NCI-H2171 treated with DMSO at 0.1 percent for 48 hours (cell line): ENCODE measurements around the gene LARGE1.
A peak's percentile ranks its signal among the peaks of the same experiment; 100 is the strongest.
"Not testable (repeated sequence)": the region's sequence is repeated elsewhere in the genome, so short reads cannot be mapped to it uniquely, and the experiment has no call there.

ENCODE experiments used
- DNase-seq: peaks from one replicate; lab custom pipeline; 2025; lab: John Stamatoyannopoulos, UW

LARGE1 gene

GRCh38 chr22:33593818-33594217 is 326.5 kb downstream of the LARGE1 start:
- no peak for DNase-seq

GRCh38 chr22:33591946-33592345 is 328.3 kb downstream of the LARGE1 start:
- DNase-seq = no peak

DNA sequence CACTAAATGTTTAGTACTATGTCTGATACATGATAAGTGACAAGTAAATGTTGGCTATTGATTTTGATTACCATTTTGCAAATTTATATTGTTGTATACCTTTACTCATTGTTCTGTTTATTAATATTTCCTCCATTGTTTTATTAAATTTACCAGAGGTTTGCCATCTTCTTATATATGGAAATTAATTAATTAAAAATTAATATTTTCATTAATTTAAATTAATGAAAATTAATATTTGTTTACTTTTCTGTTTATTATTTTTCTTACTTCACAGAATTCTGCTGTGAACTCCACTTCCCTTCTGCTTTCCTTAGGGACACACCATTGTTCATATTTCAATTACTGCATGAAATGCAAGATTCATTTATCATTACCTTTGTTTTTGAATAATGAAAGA is 331.0 kb downstream of the LARGE1 start:
- no peak for DNase-seq

DNA sequence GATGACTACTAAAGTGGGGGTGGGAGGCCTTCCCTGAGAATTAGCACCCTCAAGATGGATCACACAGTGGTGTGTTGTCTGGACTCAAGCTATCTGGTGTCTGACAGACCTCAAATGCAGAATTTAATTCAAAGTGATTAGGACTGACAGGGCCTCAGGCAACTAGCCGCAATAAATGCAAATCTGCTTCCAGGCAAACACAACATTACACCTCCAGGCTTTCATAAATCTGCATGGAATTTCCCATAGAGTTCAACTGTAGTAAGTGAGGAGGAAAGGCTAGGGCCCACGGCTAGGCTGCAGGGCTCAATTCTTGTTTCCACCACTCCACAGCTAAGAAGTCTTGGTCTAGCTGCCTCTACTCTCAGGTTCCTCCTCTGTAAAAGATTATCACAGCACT is 331.4 kb downstream of the LARGE1 start:
- no peak for DNase-seq

- no peak for DNase-seq
These were observed 336.1 kb downstream of the LARGE1 start for GRCh38 chr22:33584152-33584551.

- no peak for DNase-seq
These were observed 337.4 kb downstream of the LARGE1 start for GRCh38 chr22:33582822-33583400.

DNA sequence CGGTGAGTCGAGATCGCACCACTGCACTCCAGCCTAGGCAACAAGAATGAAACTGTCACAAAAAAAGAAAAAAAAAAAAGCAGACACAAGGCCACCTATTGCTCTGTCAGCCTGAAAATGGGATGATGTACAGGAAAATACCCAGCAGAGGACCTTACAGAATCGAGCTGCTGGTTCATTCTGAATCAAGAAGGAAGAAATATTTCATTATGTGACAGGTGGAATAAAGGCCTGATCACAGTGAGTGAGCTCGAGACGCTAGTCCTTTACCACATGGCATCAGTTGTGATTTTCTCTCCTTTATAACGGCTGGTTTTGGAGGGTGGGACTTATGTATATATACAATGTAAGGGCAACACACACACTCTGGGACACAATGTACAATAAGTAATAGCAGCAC is 340.0 kb downstream of the LARGE1 start:
- DNase-seq = no peak

DNA sequence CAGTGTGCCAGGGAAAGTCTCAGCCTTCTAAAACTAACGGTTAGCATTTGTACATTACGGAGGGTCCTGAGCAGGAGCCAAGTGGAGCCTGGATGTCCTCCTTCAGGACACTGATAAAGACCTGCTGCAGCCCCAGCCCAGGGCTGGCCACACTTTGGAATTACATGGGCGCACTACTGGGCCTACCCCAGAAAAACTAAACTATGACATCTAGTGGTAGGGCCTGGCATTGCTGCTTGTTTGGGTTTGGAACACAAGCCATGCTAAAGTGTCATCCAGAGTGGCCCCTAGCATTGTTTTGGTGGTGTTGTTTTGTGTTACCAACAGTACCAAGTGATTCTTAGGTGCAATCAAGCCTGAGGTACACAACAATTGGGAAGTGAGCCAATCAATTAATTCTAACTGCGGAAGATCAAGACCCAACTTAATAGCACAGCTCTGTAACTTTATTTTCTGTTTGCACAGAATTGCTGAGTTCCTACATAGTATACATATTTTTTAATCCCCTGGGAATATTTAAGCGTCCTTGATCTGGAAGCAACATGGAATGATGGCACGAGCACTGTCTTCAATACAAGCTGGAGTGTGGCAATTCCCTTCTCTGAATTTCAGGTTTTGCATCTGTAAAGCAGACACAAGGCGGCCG is 340.7 kb downstream of the LARGE1 start:
- DNase-seq = peak; percentile 54

DNA sequence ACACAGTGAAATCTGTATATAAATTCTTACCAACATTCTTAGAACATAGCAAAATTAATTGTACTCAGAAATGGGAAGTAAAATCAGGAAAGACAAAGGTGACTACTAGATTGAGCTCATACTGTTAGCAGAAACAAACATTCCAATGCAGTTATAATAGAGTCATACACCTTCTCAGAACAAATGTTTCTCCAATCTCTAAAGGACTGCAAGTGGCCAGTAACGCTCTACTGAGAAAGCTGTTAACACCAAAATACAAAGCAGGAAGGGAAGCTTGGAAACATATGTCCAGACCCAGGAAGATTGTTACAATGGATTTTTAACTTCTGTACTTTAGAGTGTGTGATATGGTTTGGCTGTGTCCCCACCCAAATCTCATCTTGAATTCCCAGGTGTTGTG is 341.5 kb downstream of the LARGE1 start:
- DNase-seq = no peak

DNA sequence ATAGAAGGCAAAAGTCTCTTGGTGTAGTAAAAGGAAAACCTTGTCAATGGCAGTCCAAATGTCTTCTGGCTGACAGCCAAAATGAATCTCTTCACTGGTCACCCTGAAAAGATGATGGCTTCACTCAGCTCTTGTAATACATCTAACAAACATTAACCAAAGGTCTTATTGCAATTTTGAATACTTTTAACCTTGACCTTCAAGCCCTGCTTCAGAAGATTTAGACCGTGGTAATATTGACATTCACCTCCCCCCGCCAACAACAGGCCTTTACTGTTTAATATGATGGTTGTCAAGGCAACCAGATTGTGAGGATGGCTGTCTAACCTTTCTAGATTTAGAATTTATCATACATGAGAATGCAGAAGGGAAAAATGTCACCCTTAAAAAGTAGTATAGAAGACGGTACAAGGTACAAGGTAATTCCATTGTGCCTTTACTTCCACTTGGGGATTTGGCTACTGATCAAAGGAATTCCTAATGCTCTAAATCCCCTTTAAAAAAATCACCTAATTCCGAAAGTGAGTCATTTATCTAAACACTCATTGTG is 342.3 kb downstream of the LARGE1 start:
- no peak for DNase-seq

DNA sequence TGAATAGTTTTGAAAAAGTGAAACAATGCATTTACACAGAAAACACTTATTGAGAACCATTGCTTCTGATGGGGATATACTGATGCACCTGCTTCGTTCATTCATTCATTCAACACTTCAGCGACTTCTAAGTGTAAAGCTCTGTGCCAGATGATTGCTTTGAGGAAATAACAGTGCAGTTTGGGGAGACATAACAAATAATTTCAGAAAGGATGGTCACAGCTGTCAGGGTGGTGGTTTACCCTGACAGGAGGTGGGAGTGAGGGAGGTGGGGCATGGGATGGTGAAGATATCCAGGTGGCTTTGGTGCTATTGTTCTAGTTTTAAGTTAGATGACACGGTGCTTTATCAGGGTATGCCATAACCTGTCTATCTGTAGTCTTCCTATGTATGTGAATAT is 344.1 kb downstream of the LARGE1 start:
- DNase-seq = no peak

- DNase-seq = no peak
These were observed 344.5 kb downstream of the LARGE1 start for GRCh38 chr22:33575771-33576170.

DNA sequence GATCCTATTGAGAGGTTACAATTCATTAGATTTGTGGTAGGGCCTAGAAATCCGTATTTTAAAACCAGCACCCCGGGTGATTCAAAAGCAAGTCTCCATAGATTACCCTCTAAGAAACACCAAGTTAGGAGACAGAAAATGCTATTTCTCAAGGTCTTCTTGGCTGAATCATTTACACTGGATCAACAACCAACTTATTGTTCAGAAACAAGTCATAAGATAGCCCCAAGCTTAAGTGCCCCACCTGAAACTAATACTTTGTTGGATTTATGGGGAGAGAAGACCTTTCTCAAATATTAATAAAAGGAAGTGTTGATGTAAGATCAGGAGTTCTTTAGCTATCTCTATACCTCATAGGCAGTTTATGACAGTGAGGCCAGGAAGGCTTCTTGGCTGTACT is 345.2 kb downstream of the LARGE1 start:
- no peak for DNase-seq

GRCh38 chr22:33573479-33573878 is 346.8 kb downstream of the LARGE1 start:
- DNase-seq = no peak

- no peak for DNase-seq
These were observed 348.2 kb downstream of the LARGE1 start for GRCh38 chr22:33572086-33572485.

GRCh38 chr22:33570110-33570509 is 350.2 kb downstream of the LARGE1 start:
- no peak for DNase-seq

DNA sequence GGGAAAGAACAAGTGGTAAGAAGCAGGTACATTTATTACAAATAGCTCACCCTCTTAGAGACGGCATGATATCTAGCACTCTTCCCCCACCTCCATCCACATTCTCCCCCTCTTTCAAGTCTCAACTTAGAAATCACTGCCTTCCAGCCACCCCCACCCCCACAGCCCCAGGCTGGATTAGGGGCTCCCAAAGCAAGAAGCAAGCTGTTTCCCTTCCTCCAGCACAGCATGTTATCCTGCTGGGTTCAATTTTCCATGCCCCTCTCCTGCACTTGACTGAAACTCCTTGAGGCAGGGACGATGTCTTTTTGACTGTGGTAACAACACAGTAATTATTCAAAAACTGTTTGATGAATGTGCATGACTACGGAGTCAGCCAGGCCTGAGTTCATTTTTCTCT is 350.7 kb downstream of the LARGE1 start:
- DNase-seq = no peak

GRCh38 chr22:33569018-33569417 is 351.3 kb downstream of the LARGE1 start:
- DNase-seq = no peak

- DNase-seq = not testable (repeated sequence)
These were observed 353.8 kb downstream of the LARGE1 start for GRCh38 chr22:33566495-33566894.

DNA sequence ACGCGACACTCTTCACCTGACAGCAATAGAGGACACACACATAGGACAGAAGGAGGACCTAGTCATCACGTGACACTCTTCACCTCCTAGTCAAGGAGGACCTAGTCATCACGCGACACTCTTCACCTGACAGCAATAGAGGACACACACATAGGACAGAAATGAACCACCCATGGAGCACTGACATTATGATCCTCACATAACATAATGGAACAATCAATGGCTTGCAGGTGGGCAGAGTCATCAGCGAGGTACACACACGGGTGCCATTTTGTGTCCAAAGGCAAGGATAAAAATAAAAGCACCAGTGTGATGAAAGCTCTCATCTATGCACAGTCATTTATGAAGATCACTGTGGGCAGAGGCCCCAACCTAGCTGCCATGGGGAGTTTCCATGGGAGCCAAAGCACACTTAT is 354.7 kb downstream of the LARGE1 start:
- DNase-seq = no peak

DNA sequence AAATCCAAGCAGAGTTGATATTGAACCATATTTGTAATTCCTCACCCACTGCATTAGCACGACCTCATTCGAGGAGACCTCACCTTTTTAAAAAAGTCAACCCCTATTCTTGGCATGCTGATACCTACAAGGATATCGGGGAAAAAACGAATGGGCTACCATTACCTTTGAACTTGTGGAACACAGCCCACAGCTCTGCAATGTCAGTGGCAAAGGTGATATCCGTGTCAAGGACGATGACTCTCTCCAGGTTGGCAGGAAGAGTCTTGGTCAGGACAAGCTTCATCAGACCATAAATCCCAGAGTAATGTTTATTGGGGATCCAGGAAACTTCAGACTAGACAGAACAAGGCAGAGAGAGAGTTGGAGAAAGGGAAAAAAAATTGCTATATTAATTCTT is 355.6 kb downstream of the LARGE1 start:
- DNase-seq = no peak

GRCh38 chr22:33563220-33563964 is 356.9 kb downstream of the LARGE1 start:
- no peak for DNase-seq

GRCh38 chr22:33562501-33562900 is 357.8 kb downstream of the LARGE1 start:
- DNase-seq = no peak
